WTC11 (cell line): ENCODE measurements around the gene MYO16. TPM values are rescaled to one million over a fixed set of nuclear protein-coding genes. Genes with fewer than 3 reads are reported as not detected.

ENCODE experiments used
- ATAC-seq: fragments of 200-7000 bp; cut with Tn5 transposase; 2 replicates; pipeline ENCODE4 v1.10.0; 2021; ENCODE audit warnings: mild to moderate bottlenecking, moderate library complexity
- CTCF ChIA-PET: fragments of 300-600 bp; sonication (Branson Sonifier 250); formaldehyde crosslinking; loops from one replicate; lab custom pipeline; 2021; ENCODE audit warnings: antibody characterized with exemption; lab: Charles Lee
- POLR2A ChIA-PET: fragments of 350-600 bp; sonication (Branson Sonifier 250); formaldehyde crosslinking; loops from one replicate; lab custom pipeline; 2021; ENCODE audit warnings: antibody characterized with exemption; lab: Charles Lee
- DNase-seq: peaks from one replicate; pipeline ENCODE4 v3.0.0; 2021; ENCODE audit warnings: low spot score
- H3K27ac Mint-ChIP-seq: 2 replicates; pipeline ENCODE4 v1.8.0; 2021; ENCODE audit warnings: mixed read lengths
- H3K27me3 Mint-ChIP-seq: 2 replicates; pipeline ENCODE4 v1.8.0; 2021; ENCODE audit warnings: low read depth, mild to moderate bottlenecking, moderate library complexity, mixed read lengths
- H3K36me3 Mint-ChIP-seq: 2 replicates; pipeline ENCODE4 v1.8.0; 2021; ENCODE audit warnings: mixed read lengths
- H3K4me1 Mint-ChIP-seq: 2 replicates; pipeline ENCODE4 v1.8.0; 2022; ENCODE audit warnings: mixed read lengths
- H3K4me3 Mint-ChIP-seq: 2 replicates; pipeline ENCODE4 v1.8.0; 2021; ENCODE audit warnings: mild to moderate bottlenecking, moderate library complexity, mixed read lengths
- H3K9me3 Mint-ChIP-seq: 2 replicates; pipeline ENCODE4 v1.8.0; 2021; ENCODE audit warnings: mixed read lengths
- CREB1 ChIP-seq: sonication (generic); formaldehyde crosslinking; IDR thresholded peaks from 2 replicates; pipeline ENCODE4 v1.8.0; 2023; ENCODE audit warnings: mild to moderate bottlenecking, missing genetic modification reagents
- FOXJ3 ChIP-seq: sonication (generic); formaldehyde crosslinking; IDR thresholded peaks from 2 replicates; pipeline ENCODE4 v1.9.0; 2021; ENCODE audit warnings: missing genetic modification reagents, mild to moderate bottlenecking, borderline replicate concordance
- GRHL2 ChIP-seq: fragments of 250-450 bp; sonication (Bioruptor Pico); IDR thresholded peaks from 2 replicates; pipeline ENCODE4 v1.8.0; 2022; ENCODE audit warnings: mild to moderate bottlenecking, moderate library complexity; ENCODE audit not compliant: insufficient replicate concordance, severe bottlenecking
- NFYB ChIP-seq: sonication (generic); formaldehyde crosslinking; conservative IDR thresholded peaks from 2 replicates; pipeline ENCODE4 v1.8.0; 2022; ENCODE audit warnings: low read depth, missing genetic modification reagents
- NR3C1 ChIP-seq: sonication (generic); formaldehyde crosslinking; conservative IDR thresholded peaks from 2 replicates; pipeline ENCODE4 v1.8.1; 2023; ENCODE audit warnings: low read depth, mild to moderate bottlenecking, missing genetic modification reagents
- ZNF232 ChIP-seq: sonication (generic); formaldehyde crosslinking; IDR thresholded peaks from 2 replicates; pipeline ENCODE4 v1.8.0; 2022; ENCODE audit warnings: mild to moderate bottlenecking, missing genetic modification reagents
- ZNF671 ChIP-seq: fragments of 250-450 bp; sonication (Bioruptor Pico); IDR thresholded peaks from 2 replicates; pipeline ENCODE4 v1.8.0; 2021; ENCODE audit warnings: mild to moderate bottlenecking
- total RNA-seq: library from RNA; stranded (reverse); gene quantifications from 3 replicates; pipeline ENCODE4 v1.2.3, GENCODE V29; 2021
- TF ChIP-seq, protein P1 (sequence below): sonication (generic); formaldehyde crosslinking; IDR thresholded peaks from 2 replicates; pipeline ENCODE4 v1.8.1; 2023; ENCODE audit warnings: mild to moderate bottlenecking, missing genetic modification reagents
- TF ChIP-seq, protein P2 (sequence below): sonication (generic); formaldehyde crosslinking; IDR thresholded peaks from 2 replicates; pipeline ENCODE4 v1.8.1; 2023; ENCODE audit warnings: mild to moderate bottlenecking, moderate library complexity, missing genetic modification reagents
- TF ChIP-seq, protein P3 (sequence below): sonication (generic); formaldehyde crosslinking; IDR thresholded peaks from 2 replicates; pipeline ENCODE4 v1.8.1; 2023; ENCODE audit warnings: mild to moderate bottlenecking, missing genetic modification reagents
- TF ChIP-seq, protein P4 (sequence below): fragments of 250-450 bp; sonication (Bioruptor Pico); IDR thresholded peaks from 2 replicates; pipeline ENCODE4 v2.1.2; 2022; ENCODE audit warnings: mild to moderate bottlenecking, moderate library complexity
- TF ChIP-seq, protein P5 (sequence below): sonication (generic); formaldehyde crosslinking; IDR thresholded peaks from 2 replicates; pipeline ENCODE4 v1.8.1; 2022; ENCODE audit warnings: mild to moderate bottlenecking, missing genetic modification reagents, moderate library complexity, borderline replicate concordance
- TF ChIP-seq, protein P6 (sequence below): sonication (generic); formaldehyde crosslinking; IDR thresholded peaks from 2 replicates; pipeline ENCODE4 v1.8.0; 2023; ENCODE audit warnings: missing genetic modification reagents, mild to moderate bottlenecking, borderline replicate concordance
- TF ChIP-seq, protein P7 (sequence below): sonication (generic); formaldehyde crosslinking; IDR thresholded peaks from 2 replicates; pipeline ENCODE4 v1.8.1; 2022; ENCODE audit warnings: missing genetic modification reagents, borderline replicate concordance

Gene MYO16
- total RNA-seq, 1 experiment from 2014 or later = 0.09 TPM

DNA sequence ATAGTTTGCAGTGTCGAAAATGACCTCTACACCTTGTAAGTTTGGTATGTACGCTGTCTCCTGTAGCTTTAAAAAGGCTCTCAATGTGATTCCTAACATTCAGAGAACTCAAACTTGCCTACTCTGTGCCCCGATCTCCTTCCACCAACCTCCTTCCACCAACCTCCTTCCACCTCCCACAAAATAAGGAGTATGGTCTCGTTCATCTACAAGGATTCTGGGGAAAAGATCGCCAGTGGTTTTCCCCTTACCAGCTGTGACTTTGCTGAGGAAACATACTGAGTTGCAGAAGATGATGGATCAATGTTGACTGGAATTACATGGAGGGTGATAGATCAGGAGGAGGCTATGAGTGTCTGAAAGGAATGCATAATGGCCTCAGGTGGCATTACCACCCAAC is 16.0 kb downstream of the MYO16 start:
- no peak for ATAC-seq
- H3K9me3 Mint-ChIP-seq = peaks cover 24% of the 10 kb centered on the region
- no peak for DNase-seq
- TF ChIP-seq, protein P1, sequence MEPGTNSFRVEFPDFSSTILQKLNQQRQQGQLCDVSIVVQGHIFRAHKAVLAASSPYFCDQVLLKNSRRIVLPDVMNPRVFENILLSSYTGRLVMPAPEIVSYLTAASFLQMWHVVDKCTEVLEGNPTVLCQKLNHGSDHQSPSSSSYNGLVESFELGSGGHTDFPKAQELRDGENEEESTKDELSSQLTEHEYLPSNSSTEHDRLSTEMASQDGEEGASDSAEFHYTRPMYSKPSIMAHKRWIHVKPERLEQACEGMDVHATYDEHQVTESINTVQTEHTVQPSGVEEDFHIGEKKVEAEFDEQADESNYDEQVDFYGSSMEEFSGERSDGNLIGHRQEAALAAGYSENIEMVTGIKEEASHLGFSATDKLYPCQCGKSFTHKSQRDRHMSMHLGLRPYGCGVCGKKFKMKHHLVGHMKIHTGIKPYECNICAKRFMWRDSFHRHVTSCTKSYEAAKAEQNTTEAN = no peak
- no peak for TF ChIP-seq NFYB (CRISPR knock-in tag)
- TF ChIP-seq, all 79 proteins: peak for 0
- Mint-ChIP-seq H3K4me1 (peaks cover 2% of the 10 kb centered on the region; the same call in 1 of the 2 replicates), H3K27me3 (no peaks in the 10 kb centered on the region), H3K36me3 (no peaks in the 10 kb centered on the region), H3K27ac (no peak overlapping the region), H3K4me3 (no peak overlapping the region)
- ChIA-PET CTCF (no interaction called here), POLR2A (no interaction called here)

DNA sequence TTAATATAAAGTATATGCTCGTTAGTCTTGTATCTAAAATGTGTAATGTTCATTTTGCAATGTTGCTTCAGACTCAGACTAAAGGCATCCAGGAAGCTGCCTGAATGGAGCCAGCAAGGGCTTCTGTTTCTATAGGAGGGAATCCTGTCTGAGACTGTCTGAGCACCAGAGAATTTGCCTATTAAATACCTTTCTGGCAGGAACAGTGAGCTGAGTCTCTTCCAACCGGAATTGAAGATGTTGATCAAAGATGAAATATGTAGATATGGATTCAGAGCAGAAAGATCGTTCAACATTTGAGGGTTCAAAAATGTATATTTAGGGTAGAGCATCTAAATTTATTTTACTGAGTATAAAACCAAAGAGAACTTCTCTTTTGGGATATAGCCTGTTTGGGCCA is 20.9 kb downstream of the MYO16 start:
- Mint-ChIP-seq H3K4me3 (no peak overlapping the region), H3K4me1 (no peaks in the 10 kb centered on the region), H3K36me3 (no peaks in the 10 kb centered on the region), H3K27me3 (no peaks in the 10 kb centered on the region; the same call in 1 of the 2 replicates), H3K9me3 (peaks cover 17% of the 10 kb centered on the region), H3K27ac (no peak overlapping the region)
- ATAC-seq = no peak
- ChIA-PET POLR2A (no interaction called here), CTCF (no interaction called here)
- TF ChIP-seq FOXJ3 (CRISPR knock-in tag) (no peak), ZNF671 (CRISPR knock-in tag) (no peak), CREB1 (CRISPR knock-in tag) (no peak), NR3C1 (CRISPR knock-in tag) (no peak), ZNF232 (CRISPR knock-in tag) (no peak), GRHL2 (CRISPR knock-in tag) (no peak)
- TF ChIP-seq, protein P2, sequence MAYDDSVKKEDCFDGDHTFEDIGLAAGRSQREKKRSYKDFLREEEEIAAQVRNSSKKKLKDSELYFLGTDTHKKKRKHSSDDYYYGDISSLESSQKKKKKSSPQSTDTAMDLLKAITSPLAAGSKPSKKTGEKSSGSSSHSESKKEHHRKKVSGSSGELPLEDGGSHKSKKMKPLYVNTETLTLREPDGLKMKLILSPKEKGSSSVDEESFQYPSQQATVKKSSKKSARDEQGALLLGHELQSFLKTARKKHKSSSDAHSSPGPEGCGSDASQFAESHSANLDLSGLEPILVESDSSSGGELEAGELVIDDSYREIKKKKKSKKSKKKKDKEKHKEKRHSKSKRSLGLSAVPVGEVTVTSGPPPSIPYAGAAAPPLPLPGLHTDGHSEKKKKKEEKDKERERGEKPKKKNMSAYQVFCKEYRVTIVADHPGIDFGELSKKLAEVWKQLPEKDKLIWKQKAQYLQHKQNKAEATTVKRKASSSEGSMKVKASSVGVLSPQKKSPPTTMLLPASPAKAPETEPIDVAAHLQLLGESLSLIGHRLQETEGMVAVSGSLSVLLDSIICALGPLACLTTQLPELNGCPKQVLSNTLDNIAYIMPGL = no peak
- TF ChIP-seq, protein P3, sequence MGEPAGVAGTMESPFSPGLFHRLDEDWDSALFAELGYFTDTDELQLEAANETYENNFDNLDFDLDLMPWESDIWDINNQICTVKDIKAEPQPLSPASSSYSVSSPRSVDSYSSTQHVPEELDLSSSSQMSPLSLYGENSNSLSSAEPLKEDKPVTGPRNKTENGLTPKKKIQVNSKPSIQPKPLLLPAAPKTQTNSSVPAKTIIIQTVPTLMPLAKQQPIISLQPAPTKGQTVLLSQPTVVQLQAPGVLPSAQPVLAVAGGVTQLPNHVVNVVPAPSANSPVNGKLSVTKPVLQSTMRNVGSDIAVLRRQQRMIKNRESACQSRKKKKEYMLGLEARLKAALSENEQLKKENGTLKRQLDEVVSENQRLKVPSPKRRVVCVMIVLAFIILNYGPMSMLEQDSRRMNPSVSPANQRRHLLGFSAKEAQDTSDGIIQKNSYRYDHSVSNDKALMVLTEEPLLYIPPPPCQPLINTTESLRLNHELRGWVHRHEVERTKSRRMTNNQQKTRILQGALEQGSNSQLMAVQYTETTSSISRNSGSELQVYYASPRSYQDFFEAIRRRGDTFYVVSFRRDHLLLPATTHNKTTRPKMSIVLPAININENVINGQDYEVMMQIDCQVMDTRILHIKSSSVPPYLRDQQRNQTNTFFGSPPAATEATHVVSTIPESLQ (CRISPR knock-in tag) = no peak
- TF ChIP-seq, protein P4, sequence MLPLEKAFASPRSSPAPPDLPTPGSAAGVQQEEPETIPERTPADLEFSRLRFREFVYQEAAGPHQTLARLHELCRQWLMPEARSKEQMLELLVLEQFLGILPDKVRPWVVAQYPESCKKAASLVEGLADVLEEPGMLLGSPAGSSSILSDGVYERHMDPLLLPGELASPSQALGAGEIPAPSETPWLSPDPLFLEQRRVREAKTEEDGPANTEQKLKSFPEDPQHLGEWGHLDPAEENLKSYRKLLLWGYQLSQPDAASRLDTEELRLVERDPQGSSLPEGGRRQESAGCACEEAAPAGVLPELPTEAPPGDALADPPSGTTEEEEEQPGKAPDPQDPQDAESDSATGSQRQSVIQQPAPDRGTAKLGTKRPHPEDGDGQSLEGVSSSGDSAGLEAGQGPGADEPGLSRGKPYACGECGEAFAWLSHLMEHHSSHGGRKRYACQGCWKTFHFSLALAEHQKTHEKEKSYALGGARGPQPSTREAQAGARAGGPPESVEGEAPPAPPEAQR = no peak
- TF ChIP-seq, protein P5, sequence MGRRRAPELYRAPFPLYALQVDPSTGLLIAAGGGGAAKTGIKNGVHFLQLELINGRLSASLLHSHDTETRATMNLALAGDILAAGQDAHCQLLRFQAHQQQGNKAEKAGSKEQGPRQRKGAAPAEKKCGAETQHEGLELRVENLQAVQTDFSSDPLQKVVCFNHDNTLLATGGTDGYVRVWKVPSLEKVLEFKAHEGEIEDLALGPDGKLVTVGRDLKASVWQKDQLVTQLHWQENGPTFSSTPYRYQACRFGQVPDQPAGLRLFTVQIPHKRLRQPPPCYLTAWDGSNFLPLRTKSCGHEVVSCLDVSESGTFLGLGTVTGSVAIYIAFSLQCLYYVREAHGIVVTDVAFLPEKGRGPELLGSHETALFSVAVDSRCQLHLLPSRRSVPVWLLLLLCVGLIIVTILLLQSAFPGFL = no peak
- TF ChIP-seq, protein P6, sequence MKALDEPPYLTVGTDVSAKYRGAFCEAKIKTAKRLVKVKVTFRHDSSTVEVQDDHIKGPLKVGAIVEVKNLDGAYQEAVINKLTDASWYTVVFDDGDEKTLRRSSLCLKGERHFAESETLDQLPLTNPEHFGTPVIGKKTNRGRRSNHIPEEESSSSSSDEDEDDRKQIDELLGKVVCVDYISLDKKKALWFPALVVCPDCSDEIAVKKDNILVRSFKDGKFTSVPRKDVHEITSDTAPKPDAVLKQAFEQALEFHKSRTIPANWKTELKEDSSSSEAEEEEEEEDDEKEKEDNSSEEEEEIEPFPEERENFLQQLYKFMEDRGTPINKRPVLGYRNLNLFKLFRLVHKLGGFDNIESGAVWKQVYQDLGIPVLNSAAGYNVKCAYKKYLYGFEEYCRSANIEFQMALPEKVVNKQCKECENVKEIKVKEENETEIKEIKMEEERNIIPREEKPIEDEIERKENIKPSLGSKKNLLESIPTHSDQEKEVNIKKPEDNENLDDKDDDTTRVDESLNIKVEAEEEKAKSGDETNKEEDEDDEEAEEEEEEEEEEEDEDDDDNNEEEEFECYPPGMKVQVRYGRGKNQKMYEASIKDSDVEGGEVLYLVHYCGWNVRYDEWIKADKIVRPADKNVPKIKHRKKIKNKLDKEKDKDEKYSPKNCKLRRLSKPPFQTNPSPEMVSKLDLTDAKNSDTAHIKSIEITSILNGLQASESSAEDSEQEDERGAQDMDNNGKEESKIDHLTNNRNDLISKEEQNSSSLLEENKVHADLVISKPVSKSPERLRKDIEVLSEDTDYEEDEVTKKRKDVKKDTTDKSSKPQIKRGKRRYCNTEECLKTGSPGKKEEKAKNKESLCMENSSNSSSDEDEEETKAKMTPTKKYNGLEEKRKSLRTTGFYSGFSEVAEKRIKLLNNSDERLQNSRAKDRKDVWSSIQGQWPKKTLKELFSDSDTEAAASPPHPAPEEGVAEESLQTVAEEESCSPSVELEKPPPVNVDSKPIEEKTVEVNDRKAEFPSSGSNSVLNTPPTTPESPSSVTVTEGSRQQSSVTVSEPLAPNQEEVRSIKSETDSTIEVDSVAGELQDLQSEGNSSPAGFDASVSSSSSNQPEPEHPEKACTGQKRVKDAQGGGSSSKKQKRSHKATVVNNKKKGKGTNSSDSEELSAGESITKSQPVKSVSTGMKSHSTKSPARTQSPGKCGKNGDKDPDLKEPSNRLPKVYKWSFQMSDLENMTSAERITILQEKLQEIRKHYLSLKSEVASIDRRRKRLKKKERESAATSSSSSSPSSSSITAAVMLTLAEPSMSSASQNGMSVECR (CRISPR knock-in tag) = no peak
- TF ChIP-seq, protein P7, sequence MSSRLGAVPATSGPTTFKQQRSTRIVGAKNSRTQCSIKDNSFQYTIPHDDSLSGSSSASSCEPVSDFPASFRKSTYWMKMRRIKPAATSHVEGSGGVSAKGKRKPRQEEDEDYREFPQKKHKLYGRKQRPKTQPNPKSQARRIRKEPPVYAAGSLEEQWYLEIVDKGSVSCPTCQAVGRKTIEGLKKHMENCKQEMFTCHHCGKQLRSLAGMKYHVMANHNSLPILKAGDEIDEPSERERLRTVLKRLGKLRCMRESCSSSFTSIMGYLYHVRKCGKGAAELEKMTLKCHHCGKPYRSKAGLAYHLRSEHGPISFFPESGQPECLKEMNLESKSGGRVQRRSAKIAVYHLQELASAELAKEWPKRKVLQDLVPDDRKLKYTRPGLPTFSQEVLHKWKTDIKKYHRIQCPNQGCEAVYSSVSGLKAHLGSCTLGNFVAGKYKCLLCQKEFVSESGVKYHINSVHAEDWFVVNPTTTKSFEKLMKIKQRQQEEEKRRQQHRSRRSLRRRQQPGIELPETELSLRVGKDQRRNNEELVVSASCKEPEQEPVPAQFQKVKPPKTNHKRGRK (CRISPR knock-in tag) = no peak
- no peak for DNase-seq
